ENCODE measurements around the gene KIF26B.

DNA sequence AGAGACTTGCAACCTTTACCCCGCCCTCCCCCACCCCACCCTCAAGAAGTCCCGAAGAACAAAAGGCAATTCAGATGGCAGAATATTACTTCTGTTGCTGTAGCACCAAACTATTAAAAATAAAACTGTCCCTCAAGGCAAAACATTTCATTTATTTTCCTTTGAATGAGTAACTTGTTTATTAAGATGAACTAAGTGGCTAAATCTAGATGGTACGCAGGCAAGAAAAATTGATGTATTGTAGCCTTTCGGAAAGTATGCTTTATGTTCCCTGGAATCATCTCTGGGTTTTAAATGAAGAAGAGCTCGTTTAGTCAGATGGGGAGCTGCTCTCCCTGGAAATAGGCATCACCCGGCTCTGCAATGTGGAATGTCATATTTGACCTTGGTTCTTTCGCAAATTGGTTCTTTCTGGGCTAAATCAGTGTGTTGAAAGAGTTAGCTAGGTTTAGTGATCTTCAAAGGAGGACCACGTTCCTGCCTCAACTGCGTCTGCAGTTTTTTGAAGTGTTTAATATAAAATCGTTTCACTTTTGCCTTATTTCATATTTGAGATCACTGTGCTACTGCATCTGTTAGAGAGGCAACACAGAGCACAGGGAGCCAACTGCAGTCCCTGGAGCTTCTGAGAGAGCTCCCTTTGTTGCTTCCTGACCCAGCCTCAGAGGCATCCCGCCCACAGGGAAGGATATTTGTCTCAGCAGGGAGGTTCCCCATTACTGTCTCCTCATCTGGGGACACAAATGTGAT lies 61.8 kb downstream of the KIF26B start:
- TF ChIP-seq POLR2A (IDR thresholded peaks at IDR 0.05) = no peak
- TF ChIP-seq, protein P1, sequence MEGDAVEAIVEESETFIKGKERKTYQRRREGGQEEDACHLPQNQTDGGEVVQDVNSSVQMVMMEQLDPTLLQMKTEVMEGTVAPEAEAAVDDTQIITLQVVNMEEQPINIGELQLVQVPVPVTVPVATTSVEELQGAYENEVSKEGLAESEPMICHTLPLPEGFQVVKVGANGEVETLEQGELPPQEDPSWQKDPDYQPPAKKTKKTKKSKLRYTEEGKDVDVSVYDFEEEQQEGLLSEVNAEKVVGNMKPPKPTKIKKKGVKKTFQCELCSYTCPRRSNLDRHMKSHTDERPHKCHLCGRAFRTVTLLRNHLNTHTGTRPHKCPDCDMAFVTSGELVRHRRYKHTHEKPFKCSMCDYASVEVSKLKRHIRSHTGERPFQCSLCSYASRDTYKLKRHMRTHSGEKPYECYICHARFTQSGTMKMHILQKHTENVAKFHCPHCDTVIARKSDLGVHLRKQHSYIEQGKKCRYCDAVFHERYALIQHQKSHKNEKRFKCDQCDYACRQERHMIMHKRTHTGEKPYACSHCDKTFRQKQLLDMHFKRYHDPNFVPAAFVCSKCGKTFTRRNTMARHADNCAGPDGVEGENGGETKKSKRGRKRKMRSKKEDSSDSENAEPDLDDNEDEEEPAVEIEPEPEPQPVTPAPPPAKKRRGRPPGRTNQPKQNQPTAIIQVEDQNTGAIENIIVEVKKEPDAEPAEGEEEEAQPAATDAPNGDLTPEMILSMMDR (IDR thresholded peaks at IDR 0.05) = no peak
- no peak for TF ChIP-seq POLR2AphosphoS5 (IDR thresholded peaks at IDR 0.05)

All from transverse colon (tissue), 4 donors.